GM12878 (cell line): ENCODE data around the gene EYA4.

ENCODE experiments used
- CBX3 ChIP-seq: fragments of 200-600 bp; sonication (generic); IDR thresholded peaks from 2 replicates; pipeline ENCODE4 v1.6.1; 2016; ENCODE audit warnings: low read depth, borderline replicate concordance
- CREM ChIP-seq: IDR thresholded peaks from 2 replicates; pipeline ENCODE4 v1.6.1; 2014; ENCODE audit warnings: antibody characterized with exemption, low read depth
- CTCF ChIP-seq, 3 experiments: IDR thresholded peaks in 2 of 3; conservative IDR thresholded peaks in 1 of 3; 2 replicates each; pipeline ENCODE4 v1.5.1; 2011; ENCODE audit warnings: low read depth in 3 of 3, low read length in 3 of 3, mild to moderate bottlenecking in 3 of 3, control low read depth in 2 of 3, moderate library complexity in 2 of 3, inconsistent platforms in 1 of 3, mixed read lengths in 1 of 3; ENCODE audit not compliant: control insufficient read depth in 2 of 3, insufficient read depth in 1 of 3; ENCODE audit errors: extremely low read depth in 1 of 3
- EP300 ChIP-seq, 2 experiments: fragments of 150-350 bp in 1 of 2; IDR thresholded peaks; 2 replicates each; pipeline ENCODE4 v1.6.1; 2011 to 2012; ENCODE audit warnings: low read depth in 2 of 2, low read length in 2 of 2, borderline replicate concordance in 1 of 2, improper control_type of control experiment in 1 of 2, inconsistent platforms in 1 of 2; ENCODE audit not compliant: control insufficient read depth in 1 of 2
- ETV6 ChIP-seq, 2 experiments: fragments of 450-650 bp in 1 of 2; IDR thresholded peaks in 1 of 2; conservative IDR thresholded peaks in 1 of 2; 2 replicates each; pipeline ENCODE4 v1.6.1; 2014; ENCODE audit warnings: antibody characterized with exemption in 1 of 2, borderline replicate concordance in 1 of 2, low read depth in 1 of 2, mild to moderate bottlenecking in 1 of 2, moderate library complexity in 1 of 2
- HDGF ChIP-seq: fragments of 450-650 bp; IDR thresholded peaks from 2 replicates; pipeline ENCODE4 v1.6.1; 2016; ENCODE audit warnings: antibody characterized with exemption
- MXI1 ChIP-seq: fragments of 150-350 bp; IDR thresholded peaks from 2 replicates; pipeline ENCODE4 v1.6.1; 2011; ENCODE audit warnings: low read depth, mild to moderate bottlenecking, inconsistent platforms, low read length, improper control_type of control experiment
- MYC ChIP-seq: IDR thresholded peaks from 2 replicates; pipeline ENCODE4 v1.6.1; 2011; ENCODE audit warnings: mild to moderate bottlenecking, low read length, moderate library complexity, inconsistent platforms; ENCODE audit not compliant: insufficient read depth, insufficient replicate concordance, insufficient read length, severe bottlenecking
- NR2C2 ChIP-seq: IDR thresholded peaks from 2 replicates; pipeline ENCODE4 v1.6.1; 2011; ENCODE audit warnings: borderline replicate concordance, low read depth; ENCODE audit not compliant: control insufficient read depth, insufficient read length
- SP1 ChIP-seq: IDR thresholded peaks from one replicate; pipeline ENCODE4 v1.6.1; 2011; ENCODE audit warnings: low read depth, low read length
- TAF1 ChIP-seq: IDR thresholded peaks from 2 replicates; pipeline ENCODE4 v1.6.1; 2011; ENCODE audit warnings: mild to moderate bottlenecking, low read depth, low read length, borderline replicate concordance
- USF2 ChIP-seq: IDR thresholded peaks from 2 replicates; pipeline ENCODE4 v1.6.1; 2011; ENCODE audit warnings: low read depth, low read length, improper control_type of control experiment, borderline replicate concordance

DNA sequence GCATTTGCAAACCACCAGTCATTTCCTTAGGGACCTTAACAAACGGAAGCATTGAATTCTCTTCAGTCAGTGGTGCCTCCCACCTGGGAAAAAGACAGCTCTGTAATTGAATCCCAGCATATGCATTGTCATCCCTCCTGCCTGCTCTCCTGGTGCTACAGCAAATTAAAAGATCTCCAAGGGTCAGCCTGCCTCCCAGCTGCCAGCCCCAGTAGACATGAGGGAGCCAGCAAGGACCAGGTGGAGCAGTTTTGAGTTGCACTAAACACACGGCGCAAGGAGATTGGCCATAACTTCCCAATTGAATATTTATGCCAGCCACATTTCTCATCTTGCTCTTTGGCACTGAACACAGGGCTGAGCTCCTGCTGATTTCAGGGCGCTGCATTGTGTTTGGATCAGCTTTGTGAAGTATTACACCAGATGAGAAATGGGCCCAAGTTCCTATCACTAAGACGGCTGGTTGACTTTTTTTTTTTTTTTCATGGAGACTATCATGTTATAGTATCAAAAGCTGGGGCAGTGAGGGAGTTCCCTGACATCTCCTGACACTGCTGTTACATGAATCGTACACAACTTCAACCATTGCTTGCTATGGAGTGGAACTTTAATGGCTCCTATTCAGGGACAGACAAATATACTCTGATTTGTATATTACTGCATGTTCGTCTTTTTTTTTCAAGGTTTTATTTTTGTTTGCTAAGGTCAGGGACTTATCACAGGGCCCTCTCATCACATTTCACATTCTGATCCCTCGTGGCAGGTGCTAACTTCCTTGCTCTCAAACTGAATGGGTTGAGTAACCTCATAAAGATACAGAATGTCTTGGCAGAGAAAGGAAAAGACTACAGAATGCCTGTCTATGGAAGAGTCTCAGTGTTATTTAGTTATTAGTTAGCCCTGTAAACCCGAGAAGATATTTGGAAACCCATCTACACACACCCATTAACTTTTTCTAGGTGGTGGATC, 191.1 kb downstream of the EYA4 start:
- TF ChIP-seq ETV6 (conservative IDR thresholded peaks at IDR 0.05 in 1 of 2, IDR thresholded peaks at IDR 0.05 in 1 of 2; ENCODE audit: borderline replicate concordance in 1 of 2, low read depth in 1 of 2) (no peak), CTCF (IDR thresholded peaks at IDR 0.05 in 2 of 3, conservative IDR thresholded peaks at IDR 0.05 in 1 of 3; ENCODE audit: control insufficient read depth in 2 of 3, extremely low read depth in 1 of 3, insufficient read depth in 1 of 3, low read depth in 3 of 3, low read length in 3 of 3) (no peak), MXI1 (no peak), CREM (no peak), CBX3 (no peak), USF2 (no peak), EP300 (IDR thresholded peaks at IDR 0.05; ENCODE audit: borderline replicate concordance in 1 of 2, control insufficient read depth in 1 of 2, low read depth in 2 of 2, low read length in 2 of 2) (no peak), TAF1 (no peak), NR2C2 (no peak), HDGF (no peak), MYC (no peak), SP1 (no peak)
